Embryonic facial prominence (tissue), 1 donor: ENCODE data around the gene SLC43A1.

Source experiments
- DNase-seq: peaks from one replicate; pipeline ENCODE4 v3.0.0-alpha.2; 2016; ENCODE audit errors: extremely low spot score

The SLC43A1 gene

DNA sequence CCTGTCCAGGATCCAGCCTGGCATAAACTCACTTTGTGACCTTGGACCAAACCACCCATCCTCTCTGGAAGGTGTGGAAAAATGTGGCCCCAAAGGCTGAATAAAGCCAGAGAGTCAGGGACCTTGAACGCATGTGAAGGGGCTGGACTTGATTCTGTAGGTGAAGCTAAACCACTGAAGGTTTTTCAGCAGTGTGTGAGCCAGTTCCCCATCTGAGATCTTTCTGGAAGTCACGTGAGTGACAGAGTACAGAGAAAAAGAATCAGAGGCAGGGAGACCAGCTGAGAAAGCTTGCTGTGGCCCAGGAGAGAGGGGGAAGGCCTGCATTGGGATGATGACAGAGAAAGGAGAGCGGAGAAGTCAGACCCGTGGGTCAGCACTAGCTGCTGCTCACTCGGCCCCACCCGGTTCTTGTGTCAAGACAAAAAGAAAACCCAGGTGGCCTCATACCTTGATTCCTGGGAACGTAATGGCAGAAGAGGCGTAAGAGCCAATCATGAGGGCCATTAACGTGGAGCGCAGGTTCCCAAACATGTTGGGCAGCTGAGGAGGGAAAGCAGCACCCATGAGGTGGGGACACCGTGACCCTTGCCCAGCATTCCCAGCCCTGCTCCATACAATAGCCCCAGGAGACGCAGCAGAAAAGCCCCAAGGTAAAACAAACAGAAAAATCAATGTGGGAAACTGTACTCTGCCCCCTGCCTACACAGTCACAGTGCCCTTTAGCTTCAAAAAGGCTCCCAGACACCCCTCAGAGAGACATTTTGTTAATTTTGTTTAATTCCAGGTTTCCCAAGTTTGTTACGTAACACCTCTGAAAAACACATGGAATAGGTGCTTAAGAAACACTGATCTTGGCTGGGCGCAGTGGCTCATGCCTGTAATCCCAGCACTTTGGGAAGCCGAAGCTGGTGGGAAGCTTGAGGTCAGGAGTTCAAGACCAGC is 17.9 kb downstream of the SLC43A1 start:
- DNase-seq: no peak

DNA sequence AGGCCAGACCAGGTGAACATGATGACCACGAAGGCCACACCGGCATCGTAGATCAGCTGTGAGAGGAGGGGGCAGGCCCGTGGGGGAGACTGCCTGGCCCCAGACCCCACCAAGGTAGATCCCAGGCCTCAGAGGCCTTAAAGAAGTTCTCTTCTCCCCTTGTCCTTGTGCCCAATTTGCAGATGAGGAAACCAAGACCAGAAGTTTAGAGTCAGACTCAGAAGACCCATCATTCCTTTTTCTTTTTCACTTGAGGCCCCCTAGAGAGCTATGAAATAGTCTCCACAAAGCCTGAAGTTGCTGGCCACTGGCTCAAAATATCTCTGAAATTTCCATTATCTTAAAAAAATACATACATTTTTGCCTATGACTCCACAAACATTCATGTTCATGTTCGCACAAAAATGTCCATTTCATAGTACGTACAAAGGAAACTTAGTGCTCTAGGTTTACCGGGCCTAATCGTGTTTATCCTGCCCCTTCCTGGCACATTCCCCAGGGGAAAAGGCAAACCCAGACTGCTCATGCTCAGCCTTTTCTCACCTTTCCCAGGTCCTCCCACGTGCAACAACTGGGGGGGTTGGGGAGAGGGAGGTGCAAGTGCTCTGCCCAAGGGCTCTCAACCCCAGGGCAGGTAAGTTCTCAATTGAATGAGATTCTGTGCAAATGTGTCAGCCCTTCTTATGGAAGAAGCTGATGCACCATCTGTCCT is 19.2 kb downstream of the SLC43A1 start:
- no peak for DNase-seq

DNA sequence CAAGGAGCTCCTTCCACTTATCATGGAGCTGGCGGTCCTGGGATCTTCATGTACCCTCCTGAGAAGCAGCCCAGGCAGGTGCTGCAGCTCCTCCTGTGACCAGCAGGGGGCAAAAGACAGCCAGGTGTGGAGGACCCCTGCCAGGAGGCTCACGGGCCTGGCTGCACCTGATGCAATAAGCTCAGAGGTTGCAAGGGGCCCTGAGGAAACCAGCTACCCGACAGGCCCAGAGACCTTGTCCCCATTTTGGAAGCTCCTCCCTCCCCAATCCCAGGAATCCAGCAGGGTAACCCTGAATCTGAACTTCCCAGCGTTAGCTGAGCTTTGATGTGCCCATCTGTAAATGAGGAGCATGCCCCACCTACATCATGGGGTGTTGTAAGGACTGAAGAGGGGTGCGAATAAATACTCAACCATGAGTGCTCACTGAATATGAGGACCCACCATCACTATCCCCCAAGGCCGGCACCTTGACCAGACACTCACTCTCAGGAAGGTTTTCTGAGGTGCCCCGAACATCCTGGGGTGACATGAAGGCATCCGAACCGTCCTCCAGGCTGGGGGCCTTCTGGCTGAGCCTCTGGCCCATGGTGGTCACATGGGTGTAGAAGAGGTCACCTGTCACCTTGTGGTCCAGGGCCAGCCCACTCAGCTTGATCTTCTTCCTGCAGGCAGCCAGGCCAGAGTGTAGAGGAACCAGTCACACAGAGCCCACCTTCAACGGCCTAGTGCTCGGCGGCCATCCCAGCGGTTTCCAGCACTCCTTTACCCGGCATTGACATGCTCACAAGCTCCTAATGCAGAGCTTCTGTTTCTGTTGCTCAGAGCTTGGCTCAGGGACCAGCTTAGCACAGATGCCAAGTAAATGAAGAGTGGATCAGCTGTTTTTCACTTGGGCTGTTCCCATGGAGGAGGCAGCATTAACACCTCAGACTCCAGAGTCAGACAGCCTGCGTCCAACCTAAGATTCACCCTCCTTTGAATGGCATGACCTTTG is 21.7 kb downstream of the SLC43A1 start:
- DNase-seq: no peak

DNA sequence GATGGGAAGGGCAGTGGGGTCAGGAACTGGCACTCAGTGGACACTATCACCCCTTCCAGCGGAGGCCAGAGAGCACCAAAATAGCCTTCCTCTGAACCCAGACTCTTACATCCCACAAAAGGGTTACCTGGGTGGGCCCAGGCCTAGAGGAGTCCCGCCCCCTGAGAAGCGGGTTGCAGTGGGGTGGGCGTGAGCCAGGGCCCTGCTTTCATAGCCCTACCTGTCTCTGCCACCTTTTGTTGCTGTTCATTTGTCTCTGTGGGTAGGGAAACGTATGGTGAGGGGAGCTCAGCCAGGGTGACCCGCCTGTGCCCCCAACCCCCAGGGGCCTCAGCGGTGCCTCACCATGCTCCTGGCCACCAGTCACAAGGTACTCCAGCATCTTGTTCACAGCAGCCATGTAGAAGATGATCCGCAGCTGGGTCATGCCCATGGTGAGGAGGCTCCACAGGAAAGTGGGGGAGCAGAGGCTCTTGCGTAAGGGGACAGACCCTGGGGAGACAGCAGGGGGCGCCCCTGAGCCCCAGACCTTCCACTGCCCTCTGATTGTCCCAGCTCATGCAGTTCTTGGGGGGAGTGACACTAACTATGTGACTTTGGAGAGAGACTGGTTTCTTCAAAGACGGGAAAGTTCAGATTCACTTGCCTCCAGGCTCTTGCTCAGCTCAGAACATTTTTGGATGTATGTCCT is 24.0 kb downstream of the SLC43A1 start:
- DNase-seq: no peak

DNA sequence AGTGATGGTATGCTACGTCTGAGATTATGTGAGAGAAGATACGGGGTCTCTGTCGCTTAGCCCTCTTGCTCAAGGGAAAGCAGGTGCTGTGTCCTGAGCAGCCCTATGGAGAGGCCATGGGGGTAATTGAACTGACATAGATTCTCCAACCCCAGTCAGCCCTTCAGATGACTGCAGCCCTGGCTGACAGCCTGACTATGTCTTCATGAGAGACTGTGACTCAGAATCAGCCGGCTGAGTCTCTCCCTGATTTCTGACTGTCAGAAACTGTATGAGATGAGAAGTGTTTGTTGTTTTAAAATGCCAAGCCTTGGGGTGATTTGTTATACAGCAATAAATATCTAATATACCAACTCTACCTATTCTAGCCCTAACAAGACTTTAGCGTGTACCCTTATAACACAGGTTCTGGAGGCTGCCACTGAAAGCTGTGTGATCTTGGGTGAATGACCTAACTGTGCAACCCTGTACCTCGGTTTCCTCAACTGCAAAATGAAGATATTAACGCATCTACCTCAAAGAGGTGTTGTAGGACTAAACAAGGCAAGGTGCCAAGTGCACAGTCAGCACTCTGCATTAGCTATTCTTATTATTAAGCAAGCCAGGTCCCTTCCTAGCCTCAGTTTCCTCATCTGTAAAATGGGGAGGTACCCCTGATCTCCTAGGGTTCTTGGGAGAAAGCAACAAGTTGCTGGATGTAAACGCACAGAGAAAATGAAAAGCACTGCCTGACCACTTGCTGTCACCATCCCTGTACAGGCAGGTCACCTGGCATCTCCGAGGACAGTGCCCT is 24.9 kb downstream of the SLC43A1 start:
- no peak for DNase-seq

DNA sequence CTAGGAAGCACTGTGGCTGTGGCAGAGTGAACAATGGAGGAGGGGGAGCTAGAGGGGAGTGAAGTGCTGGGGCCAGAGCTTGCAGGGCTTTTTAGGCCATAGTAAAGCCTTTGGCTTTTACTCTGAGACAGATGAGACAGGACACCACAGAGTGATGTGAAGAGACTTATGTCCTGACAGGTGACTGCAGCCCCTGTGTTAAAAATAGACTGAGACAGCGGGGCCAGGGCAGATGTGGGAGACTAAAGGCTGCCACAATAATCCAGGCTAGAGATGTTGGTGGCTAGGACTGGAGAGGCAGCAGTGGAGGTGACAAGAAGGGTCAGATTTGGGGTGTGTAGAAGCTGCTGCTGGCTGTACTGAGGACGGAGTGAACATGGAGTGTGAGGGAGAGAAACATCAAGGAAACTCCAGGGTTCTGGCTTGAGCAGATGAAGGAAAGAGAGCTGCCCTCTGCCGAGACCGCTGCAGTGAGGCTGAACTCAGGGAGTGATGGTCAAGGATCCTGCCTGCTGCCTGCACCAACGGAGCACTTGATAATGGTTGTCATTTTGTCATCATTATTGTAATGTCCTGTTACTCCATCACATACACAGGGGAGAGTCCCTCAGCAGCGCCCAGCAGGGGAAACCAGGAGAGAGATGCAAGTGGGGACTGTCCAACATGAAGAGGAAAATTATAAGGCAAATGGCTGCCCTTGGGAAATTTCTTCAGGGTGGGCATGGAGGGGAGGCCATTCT is 27.4 kb downstream of the SLC43A1 start:
- DNase-seq: no peak

DNA sequence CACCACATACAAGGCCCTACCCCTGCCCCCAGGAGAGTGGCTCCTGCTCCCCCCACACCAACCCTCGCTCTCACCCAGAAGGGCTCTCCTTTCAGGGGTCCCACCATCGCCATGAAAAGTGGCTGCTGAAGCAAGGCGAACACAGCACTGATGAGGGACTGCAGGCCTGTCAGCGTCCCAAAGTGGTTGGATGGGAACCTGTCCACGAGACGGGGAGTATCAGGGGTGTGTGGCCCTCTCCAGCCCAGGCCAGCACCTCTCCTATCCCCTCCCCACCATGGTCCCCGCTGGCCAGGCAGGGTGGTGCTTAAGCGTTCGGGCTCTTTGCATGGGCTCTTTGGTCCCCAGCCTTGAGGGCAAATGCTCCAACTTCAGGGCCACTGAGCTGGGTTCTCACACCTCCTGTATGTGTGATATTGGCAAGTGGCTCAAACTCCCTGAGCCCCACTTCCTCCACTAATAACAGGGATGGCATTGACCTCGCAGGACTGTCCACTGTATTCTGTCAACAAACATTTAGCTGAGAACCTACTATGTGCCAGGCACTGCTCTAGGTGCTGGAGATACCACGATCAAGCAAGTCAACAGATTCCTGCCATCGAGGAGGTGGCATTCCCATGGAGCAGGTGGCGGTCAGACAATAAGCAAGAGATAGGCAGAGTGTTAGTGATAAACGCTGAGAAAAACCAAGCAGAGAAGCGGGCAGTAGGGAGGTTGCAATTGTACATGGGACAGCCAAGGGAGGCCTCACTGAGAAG is 28.3 kb downstream of the SLC43A1 start:
- no peak for DNase-seq

DNA sequence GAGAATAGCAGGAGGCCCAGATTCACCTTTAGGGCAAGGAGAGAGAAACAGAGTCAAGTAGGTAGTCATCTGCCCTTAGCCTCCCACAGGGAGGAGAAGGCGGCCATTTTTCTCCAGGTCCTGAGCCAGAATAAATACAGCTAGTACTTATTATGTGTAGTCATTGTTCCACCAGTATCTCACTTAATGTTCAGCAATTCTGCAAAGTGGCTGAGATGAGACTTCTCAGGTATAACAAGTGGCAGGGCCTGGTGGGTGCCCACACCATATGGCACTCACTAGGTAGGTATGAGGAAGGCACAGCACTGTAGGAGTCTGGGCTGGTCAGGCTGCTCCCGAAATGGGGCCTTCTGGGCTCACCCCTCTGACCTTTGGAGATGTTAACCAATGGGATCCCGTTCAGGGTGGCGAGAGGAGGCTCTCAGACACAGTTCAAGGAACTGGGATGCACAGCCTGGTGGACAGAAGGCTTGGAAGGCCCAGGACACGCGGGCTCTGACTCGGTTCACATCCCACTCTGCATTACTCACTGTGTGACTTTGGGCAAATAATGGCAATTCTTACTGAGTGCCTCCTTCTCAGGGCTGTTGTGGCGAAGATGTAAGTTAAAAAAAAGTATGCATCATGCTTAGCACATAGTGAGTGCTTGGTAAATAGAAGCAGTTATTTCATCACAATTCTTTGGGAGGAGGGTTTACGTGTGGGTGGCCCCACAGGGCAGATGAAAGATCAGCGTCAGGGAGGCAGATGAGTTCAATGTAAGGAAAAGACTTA is 30.1 kb downstream of the SLC43A1 start:
- no peak for DNase-seq

DNA sequence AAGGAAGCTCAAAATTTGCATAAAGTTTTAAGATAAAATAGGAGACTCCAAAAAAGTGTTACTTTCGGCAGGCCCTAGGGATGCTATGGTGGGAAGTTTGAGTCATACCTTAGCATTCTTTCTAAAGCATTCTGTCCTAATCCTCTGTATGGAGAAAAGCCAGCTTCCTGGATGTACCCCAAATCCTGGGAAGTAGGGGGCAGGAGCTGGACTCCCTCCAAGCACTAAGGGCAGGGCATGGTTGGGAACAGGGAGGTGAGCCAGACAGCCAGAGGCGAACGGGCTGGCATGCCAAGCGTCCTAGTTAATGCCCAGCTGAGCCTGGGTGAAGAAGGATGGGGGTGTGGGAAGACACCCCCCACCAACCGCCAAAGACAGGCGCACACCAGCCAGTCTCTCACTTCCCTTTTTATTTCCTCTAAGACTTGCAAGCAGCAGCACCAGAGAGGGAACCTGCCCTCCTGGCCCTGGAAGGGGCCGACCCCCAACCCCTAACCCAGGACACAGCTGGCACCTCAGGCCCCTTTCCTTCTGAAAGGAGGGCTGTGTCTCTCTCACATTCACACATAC is 31.3 kb downstream of the SLC43A1 start:
- no peak for DNase-seq

DNA sequence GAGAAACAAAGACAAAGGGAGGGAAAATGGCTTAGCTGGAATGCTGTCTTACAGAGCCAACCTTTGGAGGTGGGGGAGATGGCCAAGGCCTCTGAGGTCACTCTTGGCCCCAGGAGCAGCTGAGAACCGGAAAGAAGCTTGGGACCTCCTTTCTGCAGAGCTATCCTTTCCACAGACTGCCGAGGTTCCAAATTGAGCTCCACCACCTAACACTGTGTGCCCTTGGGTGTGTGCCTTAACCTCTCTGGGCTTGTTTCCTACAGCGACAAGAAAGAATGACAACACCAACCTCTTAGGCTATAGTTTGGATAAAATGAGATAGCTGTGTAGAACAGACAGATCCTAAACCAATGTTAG is 32.0 kb downstream of the SLC43A1 start:
- DNase-seq: no peak

DNA sequence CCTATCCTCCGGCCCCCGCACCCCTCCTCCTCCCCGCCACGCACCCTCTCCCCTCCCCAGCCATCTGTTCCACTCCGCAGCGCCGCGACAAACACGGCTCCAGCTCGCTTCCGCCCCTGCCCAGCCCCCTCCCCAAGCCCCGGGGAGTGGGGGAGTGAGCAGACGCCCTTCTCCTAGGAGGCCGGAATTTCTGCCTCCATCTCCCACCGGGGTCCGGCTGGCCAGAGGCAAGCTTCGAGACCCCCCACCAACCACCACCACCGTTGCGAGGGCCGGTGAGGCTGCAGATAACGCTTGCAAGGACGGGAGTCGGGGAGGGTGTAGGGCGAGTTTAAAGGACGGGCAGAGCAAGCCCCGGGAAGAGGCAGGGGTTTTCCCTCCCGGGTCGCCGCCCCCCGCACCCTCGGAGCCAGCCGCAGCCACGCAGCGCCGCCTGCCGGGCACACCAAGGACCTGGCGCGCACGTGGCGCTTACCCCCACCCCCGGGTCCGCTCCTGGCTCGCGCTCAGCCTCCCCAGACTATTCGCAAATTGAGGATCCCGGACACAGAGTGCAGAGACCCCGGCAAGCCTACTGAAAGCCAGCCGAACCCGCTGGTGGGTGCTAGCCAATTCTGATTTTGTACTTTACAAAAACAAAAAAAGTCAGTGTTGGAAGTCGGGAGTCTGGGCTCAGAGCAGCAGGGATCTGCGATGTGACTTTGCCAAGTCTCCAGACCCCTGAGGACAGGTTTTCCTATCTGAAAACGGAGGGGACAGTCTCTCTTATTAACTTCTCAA is 32.5 kb downstream of the SLC43A1 start:
- no peak for DNase-seq

DNA sequence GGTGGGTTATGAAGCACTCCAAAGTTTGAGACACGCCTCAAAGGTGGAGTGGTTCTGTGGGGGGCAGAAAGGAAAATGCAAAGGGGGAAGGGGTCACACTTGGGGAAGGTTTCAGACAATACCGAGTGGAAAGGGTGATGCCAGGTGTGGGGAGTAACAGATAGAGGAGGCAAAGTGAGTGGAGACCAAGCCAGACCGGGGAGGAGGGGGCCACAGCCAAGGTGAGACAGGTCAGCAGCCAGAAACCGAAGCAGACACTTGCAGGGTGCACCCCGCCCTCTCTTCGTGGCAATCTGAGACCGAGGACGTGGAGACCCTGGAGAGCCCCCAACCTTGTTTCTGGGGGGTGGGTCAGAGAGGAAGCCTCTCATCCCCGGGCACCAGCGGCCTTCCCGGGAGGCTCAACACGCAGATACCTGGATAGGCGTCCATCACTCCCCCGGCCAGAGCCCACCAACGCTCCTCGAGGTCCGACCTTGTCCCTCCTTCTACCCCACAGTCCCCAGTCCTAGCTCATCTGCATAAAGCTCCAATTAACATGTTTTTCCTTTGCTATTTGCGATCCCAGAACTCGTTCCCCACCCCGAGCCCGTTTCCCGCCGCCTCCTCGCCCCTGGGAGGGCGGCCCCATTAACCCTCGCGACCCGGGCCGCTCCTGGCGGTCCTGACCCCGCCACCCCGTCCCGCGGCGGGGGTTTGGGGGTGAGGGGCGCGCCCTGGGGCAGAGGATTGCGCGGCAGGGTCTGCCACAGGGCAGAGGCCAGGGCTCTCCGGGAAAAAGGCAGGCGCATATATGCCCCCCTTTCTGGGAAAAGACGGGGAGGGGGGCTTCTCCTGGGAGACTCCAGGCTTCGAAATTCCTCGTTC is 33.4 kb downstream of the SLC43A1 start:
- no peak for DNase-seq

DNA sequence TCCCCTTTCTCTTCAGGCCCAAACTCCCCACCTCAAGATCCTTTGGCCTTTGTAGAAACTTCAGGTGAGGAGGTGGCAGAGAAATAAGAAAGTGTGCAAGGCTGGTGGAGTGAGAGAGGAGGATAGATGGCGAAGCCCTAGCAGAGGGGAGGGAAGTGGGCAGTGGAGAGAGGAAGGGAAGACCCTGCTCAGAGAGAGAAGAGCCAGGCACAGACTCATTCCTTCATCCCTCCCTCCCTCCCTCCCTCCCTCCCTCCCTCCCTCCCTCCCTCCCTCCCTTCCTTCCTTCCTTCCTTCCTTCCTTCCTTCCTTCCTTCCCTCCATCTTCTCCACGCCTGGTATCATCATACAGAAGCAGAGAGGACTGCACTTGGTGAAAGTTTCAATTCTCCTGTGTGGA is 34.2 kb downstream of the SLC43A1 start:
- no peak for DNase-seq

DNA sequence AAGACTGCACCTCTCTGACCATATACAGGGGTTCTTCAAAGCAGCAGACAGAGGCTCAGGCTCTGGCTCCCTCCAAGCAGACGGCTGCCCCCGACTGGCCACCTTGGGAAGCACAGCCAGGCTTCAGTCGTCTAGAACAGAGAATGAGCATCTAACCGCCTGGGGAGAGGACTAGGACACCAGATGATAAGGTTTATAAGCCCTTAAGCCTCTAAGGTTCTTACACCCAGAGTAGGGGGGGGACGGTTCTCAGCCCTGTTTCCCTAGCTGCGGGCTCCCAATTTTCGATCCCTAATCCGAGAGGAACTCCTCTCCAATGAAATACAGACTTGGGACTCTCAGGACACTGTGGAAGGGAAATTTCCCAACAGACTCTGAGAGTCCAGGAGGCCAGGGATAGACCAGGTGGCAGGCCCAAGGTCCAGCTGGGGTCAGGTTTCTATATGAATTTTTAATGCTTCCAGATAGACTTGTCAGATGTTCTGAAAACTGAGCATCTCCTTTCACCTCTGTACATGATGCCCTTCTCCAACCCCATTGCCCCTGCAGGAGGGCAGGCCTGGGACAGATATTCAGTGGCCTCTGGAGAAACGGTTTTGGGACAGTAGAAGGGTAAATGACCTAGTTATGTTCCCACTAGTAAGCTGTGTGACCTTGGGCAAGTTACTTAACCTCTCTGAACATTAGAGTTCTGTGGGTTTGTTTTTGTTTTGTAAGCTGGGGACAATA is 34.9 kb downstream of the SLC43A1 start:
- no peak for DNase-seq

DNA sequence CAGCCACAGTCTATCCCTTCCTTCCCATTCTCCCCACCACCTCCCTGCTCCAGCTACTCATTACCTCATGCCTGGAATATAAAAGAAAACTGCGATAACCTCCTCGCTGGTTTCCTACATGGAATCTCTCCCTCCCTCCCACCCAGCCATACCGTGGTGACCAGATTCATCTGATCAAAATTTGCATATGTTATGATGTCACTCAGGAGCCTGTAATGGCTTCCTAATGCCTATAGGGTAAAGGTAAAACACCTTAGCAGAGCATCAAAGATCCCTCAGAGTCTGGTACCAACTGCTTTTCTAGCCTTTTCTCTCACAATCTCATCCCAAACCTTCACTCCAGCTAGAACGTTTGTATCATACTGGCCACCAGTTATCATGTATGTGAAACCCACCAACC is 35.6 kb downstream of the SLC43A1 start:
- DNase-seq: no peak
